GM18867 (cell line): ENCODE results near the gene ZNF444.
"Not testable (repeated sequence)": the region's sequence is repeated elsewhere in the genome, so short reads cannot be mapped to it uniquely, and the experiment has no call there.

Experiments
- ATAC-seq: cut with Tn5 transposase; IDR thresholded peaks from one replicate; pipeline ENCODE4 v1.9.1; 2021; ENCODE audit warnings: mild to moderate bottlenecking, moderate library complexity; ENCODE audit not compliant: unreplicated experiment

ZNF444 gene

GRCh38 chr19:56175861-56176307 lies 34.8 kb downstream of the ZNF444 start, which contains the start of gene GALP:
Gene GALP, plus strand, starts transcription at chr19:56176008. Its CDS starts 1,101 bp downstream, at chr19:56177109.
- ATAC-seq = not testable (repeated sequence)

- ATAC-seq = not testable (repeated sequence)
Observed at GRCh38 chr19:56176310-56176709, 35.2 kb downstream of the ZNF444 start.

- no peak for ATAC-seq
Observed at GRCh38 chr19:56176881-56177280, 35.8 kb downstream of the ZNF444 start.

- ATAC-seq = no peak
Observed at GRCh38 chr19:56177564-56178243, 36.6 kb downstream of the ZNF444 start.

- ATAC-seq = no peak
Observed at GRCh38 chr19:56189785-56190184, 48.7 kb downstream of the ZNF444 start.

GRCh38 chr19:56191115-56191514 lies 50.0 kb downstream of the ZNF444 start:
- no peak for ATAC-seq

GRCh38 chr19:56191711-56192110 lies 50.6 kb downstream of the ZNF444 start:
- ATAC-seq = no peak

- no peak for ATAC-seq
Observed at GRCh38 chr19:56193981-56194640, 53.0 kb downstream of the ZNF444 start.

GRCh38 chr19:56197646-56198045 lies 56.6 kb downstream of the ZNF444 start, which contains the start of gene ZSCAN5B:
Gene ZSCAN5B, minus strand, starts transcription at chr19:56197783. Its CDS starts 4,731 bp downstream, at chr19:56193052.
- not testable (repeated sequence) for ATAC-seq

GRCh38 chr19:56199687-56200086 lies 58.6 kb downstream of the ZNF444 start:
- ATAC-seq = no peak

- ATAC-seq = no peak
Observed at GRCh38 chr19:56201973-56202372, 60.9 kb downstream of the ZNF444 start, which contains the start of gene ZSCAN5C. Gene ZSCAN5C, plus strand, starts transcription at chr19:56202273. Its CDS starts 3,641 bp downstream, at chr19:56205914.

- not testable (repeated sequence) for ATAC-seq
Observed at GRCh38 chr19:56207581-56207980, 66.5 kb downstream of the ZNF444 start.

GRCh38 chr19:56209091-56209490 lies 68.0 kb downstream of the ZNF444 start:
- no peak for ATAC-seq

- ATAC-seq = not testable (repeated sequence)
Observed at GRCh38 chr19:56210036-56210435, 68.9 kb downstream of the ZNF444 start.
